ENCODE measurements around the gene HIRIP3. TPM values are rescaled to one million over a fixed set of nuclear protein-coding genes. Genes with fewer than 3 reads are reported as not detected.

The HIRIP3 gene
- total and polyA plus RNA-seq, 2 of the 4 experiments (the other 2 are of a cell fraction): 5.0 to 10.5 TPM

GRCh38 chr16:29974291-29975133 is 20.9 kb downstream of the HIRIP3 start (continued):
- no peak for TF ChIP-seq CTCF (conservative IDR thresholded peaks at IDR 0.05; ENCODE audit: low read depth, low read length)
